OCI-LY1 (cell line): ENCODE data around the gene F10.

ENCODE experiments used
- CTCF ChIP-seq: fragments of 200-600 bp; sonication (generic), shearing (Covaris generic); IDR thresholded peaks from 2 replicates; pipeline ENCODE4 v1.5.1; 2017; ENCODE audit warnings: mild to moderate bottlenecking, antibody characterized with exemption, low read length, moderate library complexity, mixed read lengths
- EZH2 ChIP-seq: fragments of 200-600 bp; sonication (generic), shearing (Covaris generic); IDR thresholded peaks from 2 replicates; pipeline ENCODE4 v1.8.0; 2017; ENCODE audit warnings: borderline replicate concordance, mixed run types, mild to moderate bottlenecking, antibody characterized with exemption, low read length, moderate library complexity, mixed read lengths

GRCh38 chr13:113110852-113111315, 11.7 kb upstream of the F10 start:
- no peak for TF ChIP-seq CTCF
- TF ChIP-seq EZH2 = no peak
